ACC112 (cell line): ENCODE data around the gene CSF2.

Experiments used
- H2AFZ ChIP-seq: fragments of 200-600 bp; sonication (generic); one replicate; pipeline ENCODE4 v1.6.0; 2017; ENCODE audit warnings: antibody characterized with exemption, low read length; ENCODE audit not compliant: unreplicated experiment
- H3K27ac ChIP-seq: fragments of 200-600 bp; sonication (generic); 2 replicates; pipeline ENCODE4 v1.5.1; 2014; ENCODE audit warnings: low read depth, mild to moderate bottlenecking, antibody characterized with exemption, low read length, moderate library complexity
- H3K27me3 ChIP-seq: fragments of 200-600 bp; sonication (generic); 2 replicates; pipeline ENCODE4 v1.6.1; 2014; ENCODE audit warnings: mild to moderate bottlenecking, antibody characterized with exemption, low read length, moderate library complexity, mixed read lengths; ENCODE audit not compliant: insufficient read depth
- H3K36me3 ChIP-seq: fragments of 200-600 bp; sonication (generic); 2 replicates; pipeline ENCODE4 v1.6.1; 2016; ENCODE audit warnings: mild to moderate bottlenecking, antibody characterized with exemption, low read length, moderate library complexity, mixed read lengths; ENCODE audit not compliant: insufficient read depth
- H3K4me1 ChIP-seq: fragments of 200-600 bp; sonication (generic); one replicate; pipeline ENCODE4 v1.6.1; 2016; ENCODE audit warnings: low read length, mixed read lengths; ENCODE audit not compliant: insufficient read depth, unreplicated experiment, control insufficient read depth
- H3K4me3 ChIP-seq: fragments of 200-600 bp; sonication (generic); 2 replicates; pipeline ENCODE4 v1.5.1; 2014; ENCODE audit warnings: mild to moderate bottlenecking, low read depth, low read length
- H3K79me2 ChIP-seq: fragments of 200-600 bp; sonication (generic); one replicate; pipeline ENCODE4 v1.6.0; 2016; ENCODE audit warnings: low read length; ENCODE audit not compliant: control insufficient read depth, unreplicated experiment, insufficient read depth

The CSF2 gene

DNA sequence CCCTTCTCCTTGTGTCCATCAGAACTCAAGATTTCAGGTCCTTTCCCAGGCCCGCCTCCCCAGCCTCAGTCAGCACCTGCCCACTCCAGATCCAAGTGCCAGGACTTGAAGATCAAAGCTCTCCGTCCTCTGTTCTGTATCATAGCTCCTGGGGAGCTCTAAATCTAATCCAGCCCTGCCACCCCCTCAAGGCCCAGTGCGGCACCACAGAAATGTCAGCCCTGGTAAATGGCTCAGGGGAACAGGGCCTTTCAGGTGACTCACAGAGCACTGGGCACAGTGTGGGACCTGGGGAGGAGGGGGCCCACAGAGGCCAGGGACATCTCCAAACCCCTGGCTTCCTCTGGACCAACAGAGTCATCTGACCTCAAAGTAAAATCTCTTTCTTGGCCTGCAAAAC, 6.0 kb downstream of the CSF2 start:
- Histone ChIP-seq H2AFZ (no peak overlapping the region), H3K4me1 (peaks cover 11% of the 10 kb centered on the region), H3K27me3 (no peaks in the 10 kb centered on the region), H3K36me3 (no peaks in the 10 kb centered on the region), H3K27ac (no peak overlapping the region), H3K79me2 (no peaks in the 10 kb centered on the region), H3K4me3 (no peak overlapping the region)

DNA sequence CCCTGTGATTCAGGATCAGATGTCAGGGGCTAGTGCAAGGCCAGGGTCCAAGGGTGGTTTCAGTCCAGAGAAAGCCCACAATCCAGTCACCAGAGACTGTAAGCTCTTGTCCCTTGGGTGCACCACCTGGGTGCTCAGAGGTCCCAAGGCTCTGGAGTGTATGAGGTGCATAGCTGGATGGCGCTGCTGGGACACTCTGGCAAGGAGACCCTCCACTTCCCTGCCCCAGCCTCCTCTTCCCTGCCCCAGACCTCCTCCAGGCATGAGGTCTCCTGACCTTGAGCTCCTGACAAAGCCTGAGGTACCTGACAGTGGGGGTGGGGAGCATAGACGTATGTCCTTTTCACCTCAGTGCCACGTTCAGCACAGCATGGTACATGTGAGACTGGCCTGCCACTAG, 7.0 kb downstream of the CSF2 start:
- H3K79me2 ChIP-seq = no peaks in the 10 kb centered on the region
- H3K4me3 ChIP-seq = no peak overlapping the region
- no peaks in the 10 kb centered on the region for H3K36me3 ChIP-seq
- no peak overlapping the region for H3K27ac ChIP-seq
- no peaks in the 10 kb centered on the region for H3K27me3 ChIP-seq
- no peak overlapping the region for H2AFZ ChIP-seq
- H3K4me1 ChIP-seq = peaks cover 8% of the 10 kb centered on the region

DNA sequence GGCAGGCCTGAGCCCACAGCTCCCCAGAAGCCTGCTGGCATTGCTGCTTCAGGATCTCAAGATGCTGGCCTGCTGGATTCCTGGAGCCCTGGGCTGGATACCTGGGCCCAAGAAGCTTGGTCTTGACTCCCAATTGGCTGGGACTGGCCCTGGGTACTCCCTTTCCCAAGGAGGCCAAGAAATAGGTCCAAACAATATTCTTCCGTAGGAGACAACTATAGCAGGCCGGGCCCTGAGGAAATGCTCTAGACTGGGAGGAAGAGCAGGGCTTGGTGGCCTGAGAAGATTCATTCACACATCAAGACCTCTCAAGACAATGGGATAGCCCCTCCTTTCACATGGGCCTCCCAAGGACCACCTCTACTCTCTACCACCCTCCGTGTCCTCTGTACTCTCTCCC, 7.9 kb downstream of the CSF2 start:
- H3K79me2 ChIP-seq = no peaks in the 10 kb centered on the region
- no peaks in the 10 kb centered on the region for H3K36me3 ChIP-seq
- H2AFZ ChIP-seq = no peak overlapping the region
- H3K4me3 ChIP-seq = no peak overlapping the region
- peaks cover 15% of the 10 kb centered on the region for H3K4me1 ChIP-seq
- H3K27ac ChIP-seq = no peak overlapping the region
- H3K27me3 ChIP-seq = no peaks in the 10 kb centered on the region

DNA sequence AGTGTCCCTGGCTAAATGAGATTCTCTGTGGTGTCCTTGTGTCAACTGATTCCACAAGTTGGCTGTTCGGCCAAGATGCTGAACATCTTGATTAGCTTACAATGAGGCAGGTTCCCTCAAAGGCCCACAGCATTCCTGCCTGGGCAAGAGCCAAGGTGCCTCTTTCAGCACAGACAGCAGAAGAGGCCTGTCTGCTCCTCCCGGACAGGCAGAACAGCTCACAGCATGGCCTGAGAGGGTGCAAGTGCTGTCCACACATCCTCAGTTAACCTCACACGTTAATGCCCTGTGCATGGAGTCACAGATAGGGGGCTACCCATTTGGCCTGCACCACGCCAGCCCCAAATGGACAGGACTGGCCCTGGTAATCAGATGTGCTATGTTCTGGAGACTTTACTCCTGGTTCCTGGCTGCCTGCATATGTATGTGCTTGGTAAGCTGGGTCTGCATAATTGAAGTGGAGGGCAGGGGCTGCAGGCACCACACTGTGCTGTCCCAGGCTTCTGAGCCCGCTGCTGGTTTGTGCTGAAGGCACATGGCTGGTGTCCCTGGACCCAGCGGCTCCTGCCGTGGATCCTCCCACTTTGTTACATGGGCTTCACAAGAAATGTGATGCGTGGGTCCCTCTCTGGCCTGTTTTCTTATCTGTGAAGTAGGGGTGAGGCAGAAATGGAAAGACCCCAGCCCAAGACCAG, 8.9 kb downstream of the CSF2 start:
- Histone ChIP-seq H3K79me2 (no peaks in the 10 kb centered on the region), H3K27ac (no peak overlapping the region), H3K36me3 (no peaks in the 10 kb centered on the region), H3K4me3 (no peak overlapping the region), H3K27me3 (no peaks in the 10 kb centered on the region), H2AFZ (no peak overlapping the region), H3K4me1 (peaks cover 24% of the 10 kb centered on the region)

DNA sequence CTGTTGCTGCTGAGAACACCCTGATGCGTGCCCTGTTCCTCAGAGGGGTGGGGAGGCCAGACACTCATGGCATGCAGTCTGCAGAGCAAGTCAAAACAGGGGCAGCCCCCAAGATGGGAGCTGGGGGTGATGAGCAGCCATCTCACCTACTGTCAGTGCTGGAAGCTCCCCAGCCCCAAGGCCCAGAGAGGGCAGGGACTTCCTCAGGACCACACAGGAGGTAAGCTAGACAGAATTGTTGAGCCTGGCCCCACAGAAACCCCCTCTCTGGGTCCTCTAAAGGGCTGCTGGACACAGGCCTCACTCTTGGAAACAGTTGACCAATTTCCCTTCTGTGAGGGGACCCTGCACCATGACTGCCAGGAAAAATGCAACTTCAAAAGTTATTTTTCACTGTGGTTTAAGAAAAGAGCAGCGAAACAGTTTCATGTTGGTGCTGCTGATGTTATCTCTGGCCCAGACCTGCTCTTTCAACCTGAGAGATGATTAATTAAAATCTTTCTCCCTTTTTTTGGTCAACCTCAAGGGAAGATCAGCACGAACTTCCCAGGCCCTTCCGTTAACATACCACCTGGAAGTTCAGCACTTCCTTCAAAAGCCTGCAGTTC, 9.6 kb downstream of the CSF2 start:
- peaks cover 24% of the 10 kb centered on the region for H3K4me1 ChIP-seq
- H3K27ac ChIP-seq = no peak overlapping the region
- H3K4me3 ChIP-seq = no peak overlapping the region
- no peak overlapping the region for H2AFZ ChIP-seq
- H3K79me2 ChIP-seq = no peaks in the 10 kb centered on the region
- no peaks in the 10 kb centered on the region for H3K36me3 ChIP-seq
- H3K27me3 ChIP-seq = no peaks in the 10 kb centered on the region

DNA sequence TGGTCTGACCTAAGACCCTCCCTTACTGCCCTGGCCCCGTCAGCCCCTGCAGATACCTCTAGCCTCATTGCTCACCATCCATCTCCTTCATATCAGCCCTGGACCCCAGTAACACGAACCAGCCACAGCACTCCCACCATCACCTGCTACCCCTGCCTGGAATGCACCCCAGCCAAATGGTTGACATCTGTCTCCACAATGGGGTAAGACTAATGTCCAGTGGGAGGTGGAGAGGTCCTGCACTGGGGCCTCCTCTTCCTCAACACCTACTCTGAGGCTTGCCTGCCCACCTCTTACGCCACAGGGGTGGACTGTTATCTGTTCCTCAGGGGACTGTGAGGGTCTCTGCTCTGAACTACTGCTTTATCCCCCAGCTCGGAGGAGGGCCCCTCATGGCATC, 12.1 kb downstream of the CSF2 start:
- Histone ChIP-seq H3K79me2 (no peaks in the 10 kb centered on the region), H3K36me3 (no peaks in the 10 kb centered on the region), H3K27ac (peak overlapping the region; percentile 76; the same call in 1 of the 2 replicates), H3K27me3 (no peaks in the 10 kb centered on the region), H3K4me3 (no peak overlapping the region), H2AFZ (no peak overlapping the region), H3K4me1 (peaks cover 38% of the 10 kb centered on the region)

DNA sequence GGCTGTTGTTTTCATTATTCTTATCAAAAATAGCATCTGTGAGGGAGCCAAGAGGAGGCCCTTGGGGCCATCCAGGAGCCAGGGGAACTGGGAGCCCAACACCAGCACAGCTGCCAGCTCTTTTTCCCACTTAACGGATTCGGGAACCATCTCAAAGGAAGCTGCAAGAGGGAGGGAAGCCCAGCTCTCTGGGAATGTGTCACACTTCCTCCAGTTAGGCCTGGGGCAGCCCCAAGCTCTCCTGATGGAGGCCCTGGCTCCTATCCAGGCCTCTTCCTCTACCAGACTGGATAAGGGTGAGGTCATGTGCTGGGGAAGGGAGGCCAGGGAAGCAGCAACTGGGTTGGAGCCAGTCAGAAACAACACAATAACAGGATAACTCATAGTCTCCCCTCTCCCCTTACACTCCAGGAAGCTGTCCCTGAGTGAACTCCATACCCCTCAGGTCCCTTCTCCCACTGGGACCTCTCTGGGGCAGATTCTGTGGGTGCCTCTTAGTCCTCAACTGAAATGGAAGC, 12.7 kb downstream of the CSF2 start:
- Histone ChIP-seq H3K79me2 (no peaks in the 10 kb centered on the region), H2AFZ (no peak overlapping the region), H3K4me3 (no peak overlapping the region), H3K27me3 (no peaks in the 10 kb centered on the region), H3K36me3 (no peaks in the 10 kb centered on the region), H3K4me1 (peaks cover 40% of the 10 kb centered on the region), H3K27ac (peak overlapping the region; percentile 76)

DNA sequence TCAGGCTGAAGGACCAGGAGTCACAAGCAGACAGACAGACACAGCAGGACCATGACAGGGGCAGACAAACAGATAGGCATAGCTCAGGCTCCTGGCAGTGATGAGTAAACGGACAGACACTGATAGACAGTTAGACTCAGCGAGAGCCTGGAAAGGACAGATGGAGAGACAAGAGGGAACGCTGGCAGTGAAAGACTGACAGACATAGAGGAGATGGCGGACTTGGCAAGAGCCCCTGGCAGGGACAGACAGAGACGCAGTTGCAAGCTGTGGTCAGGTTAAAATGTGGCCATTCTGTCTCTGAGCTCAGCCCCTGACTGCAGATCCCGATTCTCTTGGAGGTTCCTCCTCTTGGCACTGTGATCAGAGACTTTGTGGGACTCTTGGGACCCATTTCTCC, 13.6 kb downstream of the CSF2 start:
- H3K27ac ChIP-seq = peak overlapping the region; percentile 76; the same call in 1 of the 2 replicates
- H3K36me3 ChIP-seq = no peaks in the 10 kb centered on the region
- H3K27me3 ChIP-seq = no peaks in the 10 kb centered on the region
- H3K4me3 ChIP-seq = no peak overlapping the region
- no peaks in the 10 kb centered on the region for H3K79me2 ChIP-seq
- peaks cover 40% of the 10 kb centered on the region for H3K4me1 ChIP-seq
- no peak overlapping the region for H2AFZ ChIP-seq

DNA sequence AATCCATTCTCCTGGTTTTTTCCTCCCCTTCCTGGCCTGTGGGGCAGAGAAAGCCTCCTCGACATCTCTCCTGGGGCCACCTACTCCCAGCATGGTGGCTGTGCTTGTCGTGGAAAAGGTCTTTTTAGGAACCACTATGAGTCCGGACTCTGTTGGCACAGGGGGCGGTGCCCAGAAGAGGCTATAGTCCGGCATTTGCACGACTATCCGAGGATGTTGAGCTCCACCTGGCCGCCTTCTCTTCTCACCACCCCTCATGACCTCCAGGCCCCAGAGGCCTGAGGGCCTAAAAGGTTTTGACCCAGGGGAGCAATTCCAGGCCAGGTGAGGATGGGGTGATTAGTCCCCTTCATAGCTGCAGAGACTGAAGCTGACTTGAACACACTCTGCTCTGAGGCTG, 14.1 kb downstream of the CSF2 start:
- Histone ChIP-seq H3K4me3 (no peak overlapping the region), H3K79me2 (no peaks in the 10 kb centered on the region), H2AFZ (no peak overlapping the region), H3K27ac (no peak overlapping the region), H3K36me3 (no peaks in the 10 kb centered on the region), H3K27me3 (no peaks in the 10 kb centered on the region), H3K4me1 (peaks cover 40% of the 10 kb centered on the region)

DNA sequence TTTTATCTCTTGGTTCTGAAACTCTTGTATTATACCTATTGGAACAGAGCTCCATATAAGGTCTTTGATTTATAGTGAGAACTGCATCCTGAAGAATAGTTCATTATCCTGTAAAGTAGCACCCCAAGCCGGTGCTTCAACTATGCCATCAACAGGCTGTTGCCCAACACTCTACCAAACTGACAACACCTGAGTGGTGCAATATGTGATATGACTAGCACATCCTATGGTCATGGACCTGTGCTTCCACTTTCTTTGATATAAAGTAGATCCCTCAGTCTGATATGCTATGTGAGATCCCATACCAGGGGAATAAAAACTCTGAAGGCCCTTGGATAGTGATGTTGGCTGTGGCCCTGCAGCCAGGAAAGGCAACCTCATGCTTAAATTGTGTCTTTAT, 15.8 kb downstream of the CSF2 start:
- H3K36me3 ChIP-seq = no peaks in the 10 kb centered on the region
- H3K27ac ChIP-seq = no peak overlapping the region
- H2AFZ ChIP-seq = no peak overlapping the region
- no peaks in the 10 kb centered on the region for H3K79me2 ChIP-seq
- H3K4me1 ChIP-seq = peaks cover 49% of the 10 kb centered on the region
- no peaks in the 10 kb centered on the region for H3K27me3 ChIP-seq
- no peak overlapping the region for H3K4me3 ChIP-seq

DNA sequence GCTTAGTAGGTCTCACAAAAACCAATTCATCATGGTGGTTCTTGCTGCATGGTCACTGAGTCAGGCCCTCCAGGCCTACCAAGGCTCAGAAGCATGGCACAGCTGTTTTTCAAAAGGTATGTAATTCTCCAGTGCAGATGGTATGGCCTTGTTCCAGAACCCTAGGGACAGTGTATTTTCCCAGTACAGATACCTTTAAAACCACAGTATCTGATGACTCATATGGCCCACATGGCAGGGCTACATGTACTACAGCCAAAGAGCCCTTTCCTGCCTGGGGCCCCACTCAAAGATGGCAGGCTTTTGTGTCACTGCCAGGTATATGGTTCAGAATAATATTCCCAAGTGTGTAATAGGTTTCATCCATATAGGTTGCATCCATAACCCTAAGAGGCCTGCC, 16.5 kb downstream of the CSF2 start:
- Histone ChIP-seq H3K36me3 (no peaks in the 10 kb centered on the region), H3K79me2 (no peaks in the 10 kb centered on the region), H3K4me1 (peaks cover 55% of the 10 kb centered on the region), H3K27ac (peak overlapping the region; percentile 47; the same call in 1 of the 2 replicates), H3K27me3 (no peaks in the 10 kb centered on the region), H3K4me3 (no peak overlapping the region), H2AFZ (no peak overlapping the region)
